DND-41 (cell line): ENCODE measurements around the gene ITSN1.

Source experiments
- ATAC-seq: fragments of 200-7000 bp; cut with Tn5 transposase; 3 replicates; pipeline ENCODE4 v1.9.1; 2021; ENCODE audit warnings: low read depth; ENCODE audit not compliant: insufficient read depth
- DNase-seq: peaks from one replicate; pipeline ENCODE4 v3.0.0-alpha.2; 2020
- H2AFZ ChIP-seq: 2 replicates; pipeline ENCODE4 v1.6.0; 2012; ENCODE audit warnings: low read depth, low read length
- H3K27ac ChIP-seq: 2 replicates; pipeline ENCODE4 v1.5.1; 2012; ENCODE audit warnings: low read length, inconsistent platforms
- H3K27me3 ChIP-seq: fragments of 200-600 bp; sonication (generic); 2 replicates; pipeline ENCODE4 v1.6.0; 2012; ENCODE audit warnings: low read length, mild to moderate bottlenecking, inconsistent platforms; ENCODE audit not compliant: insufficient read depth, poor library complexity
- H3K36me3 ChIP-seq: 2 replicates; pipeline ENCODE4 v1.5.1; 2012; ENCODE audit warnings: low read length, inconsistent platforms; ENCODE audit not compliant: insufficient read depth
- H3K4me1 ChIP-seq: 2 replicates; pipeline ENCODE4 v1.5.1; 2012; ENCODE audit warnings: mild to moderate bottlenecking, low read length; ENCODE audit not compliant: insufficient read depth
- H3K4me2 ChIP-seq: 2 replicates; pipeline ENCODE4 v1.6.0; 2012; ENCODE audit warnings: mild to moderate bottlenecking, moderate library complexity, low read length, inconsistent platforms; ENCODE audit not compliant: insufficient read depth
- H3K4me3 ChIP-seq, 2 experiments: fragments of 200-600 bp in 1 of 2; shearing (Covaris generic) in 1 of 2; 2 replicates each; pipeline ENCODE4 v1.5.1; 2012 to 2016; ENCODE audit warnings: inconsistent platforms in 2 of 2, low read length in 2 of 2, mild to moderate bottlenecking in 2 of 2, low read depth in 1 of 2, moderate library complexity in 1 of 2
- H3K79me2 ChIP-seq: 2 replicates; pipeline ENCODE4 v1.6.0; 2012; ENCODE audit warnings: low read length, inconsistent platforms; ENCODE audit not compliant: insufficient read depth
- H3K9ac ChIP-seq: 2 replicates; pipeline ENCODE4 v1.6.0; 2012; ENCODE audit warnings: low read depth, mild to moderate bottlenecking, inconsistent platforms, low read length, moderate library complexity
- H3K9me3 ChIP-seq: 2 replicates; pipeline ENCODE4 v1.5.1; 2012; ENCODE audit warnings: low read length, moderate library complexity, mild to moderate bottlenecking, inconsistent platforms; ENCODE audit not compliant: insufficient read depth, severe bottlenecking
- H4K20me1 ChIP-seq: 2 replicates; pipeline ENCODE4 v1.6.0; 2012; ENCODE audit warnings: low read length; ENCODE audit not compliant: insufficient read depth
- EZH2 ChIP-seq: IDR thresholded peaks from 3 replicates; pipeline ENCODE4 v1.6.1; 2012; ENCODE audit warnings: borderline replicate concordance, low read depth, mild to moderate bottlenecking, moderate library complexity, low read length, inconsistent platforms; ENCODE audit not compliant: severe bottlenecking
- TF ChIP-seq, protein P1 (sequence below): IDR thresholded peaks from 2 replicates; pipeline ENCODE4 v1.5.1; 2012; ENCODE audit warnings: borderline replicate concordance, low read length, moderate library complexity, mild to moderate bottlenecking; ENCODE audit not compliant: poor library complexity, severe bottlenecking; ENCODE audit errors: extremely low read depth

The ITSN1 gene

DNA sequence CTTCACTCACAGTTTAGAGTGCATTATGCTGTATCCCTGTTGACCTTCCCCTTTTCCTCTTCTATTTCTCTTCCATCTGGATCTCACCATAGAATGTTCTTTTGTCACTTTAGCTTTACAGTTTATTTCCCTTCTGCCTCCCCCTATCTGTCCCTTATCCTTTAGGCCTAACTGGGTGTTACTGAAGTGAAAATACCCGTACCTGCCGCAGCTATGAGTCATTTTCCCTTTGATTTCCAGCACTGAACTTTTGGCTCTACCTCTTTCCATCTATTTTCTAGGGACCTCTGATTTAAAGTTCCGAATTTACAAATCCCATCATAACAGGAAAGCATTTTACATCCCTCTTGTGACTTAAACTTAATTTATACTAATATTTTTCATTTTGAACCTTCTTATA lies 19.7 kb downstream of the ITSN1 start:
- TF ChIP-seq EZH2: no peak
- TF ChIP-seq, protein P1, sequence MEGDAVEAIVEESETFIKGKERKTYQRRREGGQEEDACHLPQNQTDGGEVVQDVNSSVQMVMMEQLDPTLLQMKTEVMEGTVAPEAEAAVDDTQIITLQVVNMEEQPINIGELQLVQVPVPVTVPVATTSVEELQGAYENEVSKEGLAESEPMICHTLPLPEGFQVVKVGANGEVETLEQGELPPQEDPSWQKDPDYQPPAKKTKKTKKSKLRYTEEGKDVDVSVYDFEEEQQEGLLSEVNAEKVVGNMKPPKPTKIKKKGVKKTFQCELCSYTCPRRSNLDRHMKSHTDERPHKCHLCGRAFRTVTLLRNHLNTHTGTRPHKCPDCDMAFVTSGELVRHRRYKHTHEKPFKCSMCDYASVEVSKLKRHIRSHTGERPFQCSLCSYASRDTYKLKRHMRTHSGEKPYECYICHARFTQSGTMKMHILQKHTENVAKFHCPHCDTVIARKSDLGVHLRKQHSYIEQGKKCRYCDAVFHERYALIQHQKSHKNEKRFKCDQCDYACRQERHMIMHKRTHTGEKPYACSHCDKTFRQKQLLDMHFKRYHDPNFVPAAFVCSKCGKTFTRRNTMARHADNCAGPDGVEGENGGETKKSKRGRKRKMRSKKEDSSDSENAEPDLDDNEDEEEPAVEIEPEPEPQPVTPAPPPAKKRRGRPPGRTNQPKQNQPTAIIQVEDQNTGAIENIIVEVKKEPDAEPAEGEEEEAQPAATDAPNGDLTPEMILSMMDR: no peak
- Histone ChIP-seq H3K4me3 (no peak overlapping the region), H3K79me2 (peaks cover 14% of the 10 kb centered on the region; the same call in 1 of the 2 replicates), H3K27me3 (no peaks in the 10 kb centered on the region), H3K4me1 (no peaks in the 10 kb centered on the region), H3K4me2 (no peak overlapping the region), H2AFZ (no peak overlapping the region), H3K9ac (no peak overlapping the region), H3K9me3 (no peaks in the 10 kb centered on the region), H3K27ac (no peak overlapping the region), H4K20me1 (no peaks in the 10 kb centered on the region; the same call in 1 of the 2 replicates), H3K36me3 (no peaks in the 10 kb centered on the region)
- ATAC-seq (no peak), DNase-seq (no peak)

GRCh38 chr21:33663241-33663640 lies 20.9 kb downstream of the ITSN1 start:
- Histone ChIP-seq H3K9me3 (no peaks in the 10 kb centered on the region), H3K4me3 (no peak overlapping the region), H3K9ac (no peak overlapping the region), H4K20me1 (no peaks in the 10 kb centered on the region; the same call in 1 of the 2 replicates), H3K27ac (no peak overlapping the region), H3K27me3 (no peaks in the 10 kb centered on the region), H3K4me1 (no peaks in the 10 kb centered on the region), H3K36me3 (no peaks in the 10 kb centered on the region), H3K4me2 (no peak overlapping the region), H2AFZ (no peak overlapping the region), H3K79me2 (peaks cover 9% of the 10 kb centered on the region; the same call in 1 of the 2 replicates)
- no peak for ATAC-seq
- TF ChIP-seq EZH2: no peak
- TF ChIP-seq, protein P1: no peak
- no peak for DNase-seq

- Histone ChIP-seq H3K4me1 (no peaks in the 10 kb centered on the region), H3K27me3 (no peaks in the 10 kb centered on the region), H3K9me3 (no peaks in the 10 kb centered on the region), H3K36me3 (no peaks in the 10 kb centered on the region), H3K9ac (no peak overlapping the region), H2AFZ (no peak overlapping the region), H3K79me2 (peaks cover 13% of the 10 kb centered on the region; the same call in 1 of the 2 replicates), H3K4me3 (no peak overlapping the region), H3K27ac (no peak overlapping the region), H3K4me2 (no peak overlapping the region), H4K20me1 (no peaks in the 10 kb centered on the region; the same call in 1 of the 2 replicates)
- TF ChIP-seq EZH2: no peak
- TF ChIP-seq, protein P1: no peak
- no peak for DNase-seq
- ATAC-seq: no peak
These were observed 21.8 kb downstream of the ITSN1 start for GRCh38 chr21:33664135-33664534.

DNA sequence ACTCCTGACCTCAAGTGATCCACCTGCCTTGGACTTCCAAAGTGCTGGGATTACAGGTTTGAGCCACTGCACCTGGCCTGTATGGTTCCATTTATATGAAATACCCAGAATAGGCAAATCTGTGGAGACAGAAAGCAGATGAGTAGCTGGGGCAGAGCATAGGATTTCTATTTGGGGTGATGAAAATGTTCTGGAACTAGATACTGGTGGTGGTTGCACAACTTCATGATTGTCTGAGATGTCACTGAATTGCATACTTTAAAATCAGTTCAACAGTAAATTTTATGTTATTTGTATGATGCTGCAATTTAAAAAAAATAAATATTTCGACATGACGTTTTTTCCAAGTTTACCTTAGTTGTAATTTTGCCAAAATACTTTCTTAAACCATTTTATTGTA lies 23.9 kb downstream of the ITSN1 start:
- DNase-seq (no peak), ATAC-seq (no peak)
- Histone ChIP-seq H3K4me1 (no peaks in the 10 kb centered on the region), H3K36me3 (no peaks in the 10 kb centered on the region), H3K27me3 (no peaks in the 10 kb centered on the region), H3K9me3 (no peaks in the 10 kb centered on the region), H4K20me1 (peaks cover 3% of the 10 kb centered on the region; the same call in 1 of the 2 replicates), H3K79me2 (peaks cover 13% of the 10 kb centered on the region), H3K4me3 (no peak overlapping the region), H3K9ac (no peak overlapping the region), H3K4me2 (no peak overlapping the region), H2AFZ (no peak overlapping the region), H3K27ac (no peak overlapping the region)
- TF ChIP-seq, protein P1: no peak
